Kidney glomerular epithelial cell (primary cell): ENCODE data around the gene CNTNAP5.
"Not testable (repeated sequence)": the region's sequence is repeated elsewhere in the genome, so short reads cannot be mapped to it uniquely, and the experiment has no call there.

Experiments used
- DNase-seq: peaks from one replicate; lab custom pipeline; 2025; lab: John Stamatoyannopoulos, UW

CNTNAP5 gene

GRCh38 chr2:124323321-124323720 is 298.2 kb downstream of the CNTNAP5 start:
- peak; percentile 3 for DNase-seq

GRCh38 chr2:124325667-124326440 is 300.8 kb downstream of the CNTNAP5 start:
- DNase-seq: no peak

- no peak for DNase-seq
Observed at GRCh38 chr2:124327303-124327702, 302.2 kb downstream of the CNTNAP5 start.

GRCh38 chr2:124328397-124328796 is 303.3 kb downstream of the CNTNAP5 start:
- DNase-seq: no peak

GRCh38 chr2:124333784-124334183 is 308.7 kb downstream of the CNTNAP5 start:
- DNase-seq: peak; percentile 7

GRCh38 chr2:124335058-124335457 is 310.0 kb downstream of the CNTNAP5 start:
- DNase-seq: no peak

- no peak for DNase-seq
Observed at GRCh38 chr2:124339709-124340108, 314.6 kb downstream of the CNTNAP5 start.

- no peak for DNase-seq
Observed at GRCh38 chr2:124343827-124344498, 318.9 kb downstream of the CNTNAP5 start.

- no peak for DNase-seq
Observed at GRCh38 chr2:124347209-124347608, 322.1 kb downstream of the CNTNAP5 start.

GRCh38 chr2:124353656-124354055 is 328.6 kb downstream of the CNTNAP5 start:
- DNase-seq: no peak

GRCh38 chr2:124354466-124354865 is 329.4 kb downstream of the CNTNAP5 start:
- no peak for DNase-seq

- not testable (repeated sequence) for DNase-seq
Observed at GRCh38 chr2:124361966-124362365, 336.9 kb downstream of the CNTNAP5 start.

GRCh38 chr2:124369181-124369580 is 344.1 kb downstream of the CNTNAP5 start:
- DNase-seq: no peak

- DNase-seq: no peak
Observed at GRCh38 chr2:124380221-124380749, 355.2 kb downstream of the CNTNAP5 start.

GRCh38 chr2:124382067-124382618 is 357.1 kb downstream of the CNTNAP5 start:
- DNase-seq: no peak

- DNase-seq: no peak
Observed at GRCh38 chr2:124395961-124396360, 370.9 kb downstream of the CNTNAP5 start.

- DNase-seq: no peak
Observed at GRCh38 chr2:124402274-124402673, 377.2 kb downstream of the CNTNAP5 start.

- not testable (repeated sequence) for DNase-seq
Observed at GRCh38 chr2:124407836-124408534, 382.9 kb downstream of the CNTNAP5 start.

GRCh38 chr2:124424074-124424473 is 399.0 kb downstream of the CNTNAP5 start:
- DNase-seq: no peak

GRCh38 chr2:124426122-124426521 is 401.0 kb downstream of the CNTNAP5 start:
- DNase-seq: no peak

GRCh38 chr2:124426625-124427024 is 401.5 kb downstream of the CNTNAP5 start:
- no peak for DNase-seq

- DNase-seq: no peak
Observed at GRCh38 chr2:124437811-124438210, 412.7 kb downstream of the CNTNAP5 start.
